ENCODE data around the gene INHBC. TPM values are rescaled to one million over a fixed set of nuclear protein-coding genes. Genes with fewer than 3 reads are reported as not detected.

INHBC gene
- total RNA-seq, 1 donor from 2014 or later, result not detected

DNA sequence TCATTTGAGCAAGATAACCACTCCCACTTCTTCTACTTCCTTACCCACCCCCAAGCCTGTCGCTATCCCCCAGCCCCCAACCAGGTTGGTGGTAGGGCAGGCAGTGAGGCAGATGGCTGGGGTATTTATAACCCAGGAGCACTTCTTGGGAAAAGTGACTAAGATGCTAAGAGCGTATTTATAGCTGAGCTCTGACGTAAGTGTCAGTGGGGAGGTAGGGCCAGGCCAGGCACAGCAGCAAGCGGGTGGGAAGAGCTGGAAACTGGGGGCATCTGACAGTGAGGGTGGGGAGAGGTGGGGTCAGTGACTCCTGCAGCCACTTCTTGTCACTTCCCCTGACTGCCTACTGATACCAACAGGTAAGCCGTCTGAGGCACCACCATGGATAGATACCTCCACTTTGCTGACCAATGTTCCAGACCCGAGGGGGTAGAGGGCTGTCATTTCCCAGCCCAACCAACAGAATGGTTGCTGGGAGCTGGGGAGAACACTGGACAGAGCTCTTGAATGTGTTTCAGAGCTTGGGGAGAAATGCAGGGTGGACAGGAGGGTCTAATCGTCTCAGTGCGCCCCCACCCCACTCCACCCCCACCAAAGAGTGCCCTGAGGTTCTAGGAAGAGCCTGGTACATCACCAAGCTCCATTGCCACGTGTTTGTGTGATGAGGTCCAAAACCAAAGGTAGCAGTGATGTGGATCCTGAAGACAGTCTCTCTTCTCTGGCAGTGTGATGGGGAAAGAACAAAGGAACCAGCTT lies 17.8 kb downstream of the INHBC start:
- no peak for DNase-seq (ENCODE audit: low spot score)
- peak overlapping the region; percentile 10 for H3K4me3 Mint-ChIP-seq (ENCODE audit: unreplicated experiment)
- TF ChIP-seq, protein P1, sequence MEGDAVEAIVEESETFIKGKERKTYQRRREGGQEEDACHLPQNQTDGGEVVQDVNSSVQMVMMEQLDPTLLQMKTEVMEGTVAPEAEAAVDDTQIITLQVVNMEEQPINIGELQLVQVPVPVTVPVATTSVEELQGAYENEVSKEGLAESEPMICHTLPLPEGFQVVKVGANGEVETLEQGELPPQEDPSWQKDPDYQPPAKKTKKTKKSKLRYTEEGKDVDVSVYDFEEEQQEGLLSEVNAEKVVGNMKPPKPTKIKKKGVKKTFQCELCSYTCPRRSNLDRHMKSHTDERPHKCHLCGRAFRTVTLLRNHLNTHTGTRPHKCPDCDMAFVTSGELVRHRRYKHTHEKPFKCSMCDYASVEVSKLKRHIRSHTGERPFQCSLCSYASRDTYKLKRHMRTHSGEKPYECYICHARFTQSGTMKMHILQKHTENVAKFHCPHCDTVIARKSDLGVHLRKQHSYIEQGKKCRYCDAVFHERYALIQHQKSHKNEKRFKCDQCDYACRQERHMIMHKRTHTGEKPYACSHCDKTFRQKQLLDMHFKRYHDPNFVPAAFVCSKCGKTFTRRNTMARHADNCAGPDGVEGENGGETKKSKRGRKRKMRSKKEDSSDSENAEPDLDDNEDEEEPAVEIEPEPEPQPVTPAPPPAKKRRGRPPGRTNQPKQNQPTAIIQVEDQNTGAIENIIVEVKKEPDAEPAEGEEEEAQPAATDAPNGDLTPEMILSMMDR (IDR thresholded peaks at IDR 0.05), result no peak
- peaks cover 53% of the 10 kb centered on the region for H3K4me1 Mint-ChIP-seq (ENCODE audit: low read depth)
- H3K27ac Mint-ChIP-seq (ENCODE audit: unreplicated experiment), result peak overlapping the region; percentile 92
- H3K27me3 Mint-ChIP-seq (ENCODE audit: low read depth), result no peaks in the 10 kb centered on the region
- no peaks in the 10 kb centered on the region for H3K9me3 Mint-ChIP-seq (ENCODE audit: low read depth)
- H3K36me3 Mint-ChIP-seq (ENCODE audit: low read depth), result no peaks in the 10 kb centered on the region

DNA sequence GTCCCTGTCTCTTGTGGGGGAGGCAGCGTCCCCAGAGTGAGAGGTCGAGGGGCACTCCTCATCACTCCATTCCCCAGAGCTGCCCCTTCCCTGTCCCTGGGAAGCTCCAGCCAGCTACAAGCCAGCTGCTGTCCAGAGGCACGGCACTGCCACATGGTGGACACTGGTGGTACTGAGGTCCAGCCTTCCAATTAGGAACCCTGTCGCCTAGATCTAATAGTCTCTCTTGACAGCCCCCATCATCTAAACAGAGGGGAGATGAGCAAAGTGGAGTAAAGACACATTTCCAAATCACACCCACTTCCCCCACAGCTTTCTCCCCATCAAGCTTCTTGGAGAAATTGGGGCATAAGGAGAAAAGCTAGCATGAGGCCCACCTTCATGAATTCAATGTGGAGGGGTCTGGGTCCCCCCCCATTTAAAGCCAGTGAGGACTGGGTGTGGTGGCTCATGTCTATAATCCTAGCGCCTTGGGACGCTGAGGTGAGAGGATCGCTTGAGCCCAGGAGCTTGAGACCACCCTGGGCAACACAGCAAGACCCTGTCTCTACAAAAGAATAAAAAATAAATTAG lies 18.4 kb downstream of the INHBC start:
- Mint-ChIP-seq H3K36me3 (ENCODE audit: low read depth) (no peaks in the 10 kb centered on the region), H3K27me3 (ENCODE audit: low read depth) (no peaks in the 10 kb centered on the region), H3K4me3 (ENCODE audit: unreplicated experiment) (no peak overlapping the region), H3K4me1 (ENCODE audit: low read depth) (peaks cover 58% of the 10 kb centered on the region), H3K9me3 (ENCODE audit: low read depth) (no peaks in the 10 kb centered on the region), H3K27ac (ENCODE audit: unreplicated experiment) (peak overlapping the region; percentile 92)
- TF ChIP-seq, protein P1 (IDR thresholded peaks at IDR 0.05), result peak; percentile 91
- peak; percentile 29 for DNase-seq (ENCODE audit: low spot score)

DNA sequence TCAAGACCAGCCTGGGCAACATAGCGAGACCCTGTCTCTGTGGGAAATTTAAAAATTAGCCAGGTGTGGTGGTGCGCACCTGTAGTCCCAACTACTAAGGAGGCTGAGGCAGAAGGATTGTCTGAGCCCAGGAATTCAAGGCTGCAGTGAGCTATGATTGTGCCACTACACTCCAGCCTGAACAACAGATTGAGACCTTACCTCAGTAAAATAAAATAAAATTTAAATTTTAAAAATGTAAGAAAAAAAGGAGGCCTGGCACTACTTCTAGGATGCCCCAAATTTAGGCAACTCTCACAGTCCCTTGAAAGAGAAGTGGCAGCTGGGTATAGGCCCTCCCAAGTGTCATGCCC lies 19.6 kb downstream of the INHBC start:
- peaks cover 69% of the 10 kb centered on the region for H3K4me1 Mint-ChIP-seq (ENCODE audit: low read depth)
- H3K9me3 Mint-ChIP-seq (ENCODE audit: low read depth), result no peaks in the 10 kb centered on the region
- H3K36me3 Mint-ChIP-seq (ENCODE audit: low read depth), result no peaks in the 10 kb centered on the region
- no peaks in the 10 kb centered on the region for H3K27me3 Mint-ChIP-seq (ENCODE audit: low read depth)
- H3K4me3 Mint-ChIP-seq (ENCODE audit: unreplicated experiment), result no peak overlapping the region
- DNase-seq (ENCODE audit: low spot score), result no peak
- peak overlapping the region; percentile 83 for H3K27ac Mint-ChIP-seq (ENCODE audit: unreplicated experiment)
- TF ChIP-seq, protein P1 (IDR thresholded peaks at IDR 0.05), result no peak

DNA sequence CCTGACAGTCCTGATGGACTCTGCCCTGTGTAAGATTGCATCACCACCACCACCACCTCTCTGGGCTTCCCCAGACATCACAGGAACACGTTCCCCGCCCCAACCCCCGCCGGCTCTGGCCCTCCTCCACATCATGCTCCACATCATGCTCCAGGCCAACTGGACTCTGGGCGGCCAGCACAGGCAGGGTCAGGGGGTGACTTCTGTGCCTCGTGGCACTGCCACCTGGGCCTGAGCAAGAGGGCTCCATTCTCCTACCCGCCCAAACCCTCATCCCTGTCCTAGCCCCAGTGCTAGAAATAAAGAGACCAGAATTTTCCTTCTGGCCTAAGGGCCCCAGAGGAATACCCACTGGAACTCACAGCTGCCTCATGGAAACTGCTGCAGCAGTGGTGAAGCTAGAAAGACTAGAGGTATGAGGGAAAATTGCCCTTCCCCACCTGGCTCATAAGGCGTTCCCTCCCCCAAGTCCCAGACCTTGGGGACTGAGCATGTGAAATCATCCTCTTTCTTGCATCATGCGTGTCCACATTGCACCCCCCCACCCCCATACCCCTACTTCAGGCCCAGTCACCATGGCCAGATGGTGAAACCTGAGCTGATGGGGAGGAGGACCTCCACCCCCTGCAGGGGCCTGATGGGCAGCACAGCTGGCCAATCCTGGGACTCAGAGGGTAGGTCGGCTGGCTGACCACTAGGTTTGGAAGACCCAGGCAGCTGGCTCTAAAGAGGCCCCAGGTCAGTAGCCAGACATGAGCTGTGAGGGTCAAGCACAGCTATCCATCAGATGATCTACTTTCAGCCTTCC lies 20.2 kb downstream of the INHBC start, which contains the start of gene INHBE:
INHBE (plus strand) TSS at position 742 of the 808 bp plus-strand sequence. CDS start 230 bp downstream, outside the sequence.
- TF ChIP-seq, protein P1 (IDR thresholded peaks at IDR 0.05), result no peak
- Mint-ChIP-seq H3K27me3 (ENCODE audit: low read depth) (no peaks in the 10 kb centered on the region), H3K9me3 (ENCODE audit: low read depth) (no peaks in the 10 kb centered on the region), H3K27ac (ENCODE audit: unreplicated experiment) (peak within 1 kb of the TSS; percentile 83), H3K36me3 (ENCODE audit: low read depth) (no peaks in the 10 kb centered on the region), H3K4me1 (ENCODE audit: low read depth) (peaks cover 74% of the 10 kb centered on the region), H3K4me3 (ENCODE audit: unreplicated experiment) (peak within 1 kb of the TSS; percentile 52)
- peak; percentile 93 for DNase-seq (ENCODE audit: low spot score)
